ENCODE data around the gene CATSPERB.

The CATSPERB gene

GRCh38 chr14:91723501-91723900, 8.4 kb downstream of the CATSPERB start:
- no peaks in the 10 kb centered on the region for H3K27me3 ChIP-seq
- no peak overlapping the region for H3K4me3 ChIP-seq
- no peak overlapping the region for H3K27ac ChIP-seq
- no peak for TF ChIP-seq Cebpa-rat (IDR thresholded peaks at IDR 0.05)
- no peak overlapping the region for H3K9ac ChIP-seq
- peak overlapping the region in 2 of 11 experiments; percentile 10 to 22; a peak in 2 of 22 replicates for H3K4me2 ChIP-seq
- no peaks in the 10 kb centered on the region for H4K20me1 ChIP-seq
- no peaks in the 10 kb centered on the region for H3K36me3 ChIP-seq
- H3K4me1 ChIP-seq = peaks cover 0 to 6% (median 0%) of the 10 kb centered on the region in 10 experiments; a peak in 2 of 20 replicates
- H3K9me3 ChIP-seq (replicated peaks in 1 of 11) = no peaks in the 10 kb centered on the region

GRCh38 chr14:91722386-91722785, 9.5 kb downstream of the CATSPERB start:
- H3K9me3 ChIP-seq (replicated peaks in 1 of 11) = no peaks in the 10 kb centered on the region
- no peak overlapping the region for H3K4me2 ChIP-seq
- no peak overlapping the region for H3K27ac ChIP-seq
- no peak overlapping the region for H3K4me3 ChIP-seq
- H3K27me3 ChIP-seq = no peaks in the 10 kb centered on the region
- peaks cover 0 to 6% (median 0%) of the 10 kb centered on the region in 10 experiments; a peak in 2 of 20 replicates for H3K4me1 ChIP-seq
- H4K20me1 ChIP-seq = no peaks in the 10 kb centered on the region
- no peak overlapping the region for H3K9ac ChIP-seq
- no peaks in the 10 kb centered on the region for H3K36me3 ChIP-seq
- TF ChIP-seq Cebpa-rat (IDR thresholded peaks at IDR 0.05) = no peak

DNA sequence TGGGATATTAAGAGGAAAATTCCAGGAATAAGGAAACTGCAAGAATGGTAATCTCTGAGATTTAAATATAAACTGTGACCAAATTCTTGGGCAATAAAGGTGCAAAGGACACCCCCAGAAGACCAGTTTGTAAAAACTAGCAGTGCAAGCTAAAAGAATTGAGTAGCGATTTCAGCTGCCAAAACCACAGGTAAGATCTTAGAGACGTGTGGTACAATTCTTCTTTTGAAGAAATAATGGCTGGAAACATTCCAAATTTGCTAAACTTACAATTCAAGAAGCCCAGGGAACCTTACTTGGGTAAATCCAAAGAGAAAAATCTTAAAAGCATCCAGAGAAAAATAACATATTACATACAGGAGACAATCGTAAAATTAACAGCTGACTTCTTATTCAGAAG, 12.0 kb downstream of the CATSPERB start:
- TF ChIP-seq Cebpa-rat (IDR thresholded peaks at IDR 0.05) = no peak
- Histone ChIP-seq H4K20me1 (no peaks in the 10 kb centered on the region), H3K4me3 (no peak overlapping the region), H3K27me3 (no peaks in the 10 kb centered on the region), H3K36me3 (no peaks in the 10 kb centered on the region), H3K9me3 (replicated peaks in 1 of 11) (no peaks in the 10 kb centered on the region), H3K4me1 (peaks cover 0 to 6% (median 0%) of the 10 kb centered on the region in 10 experiments; a peak in 2 of 20 replicates), H3K27ac (no peak overlapping the region), H3K4me2 (no peak overlapping the region), H3K9ac (no peak overlapping the region)

DNA sequence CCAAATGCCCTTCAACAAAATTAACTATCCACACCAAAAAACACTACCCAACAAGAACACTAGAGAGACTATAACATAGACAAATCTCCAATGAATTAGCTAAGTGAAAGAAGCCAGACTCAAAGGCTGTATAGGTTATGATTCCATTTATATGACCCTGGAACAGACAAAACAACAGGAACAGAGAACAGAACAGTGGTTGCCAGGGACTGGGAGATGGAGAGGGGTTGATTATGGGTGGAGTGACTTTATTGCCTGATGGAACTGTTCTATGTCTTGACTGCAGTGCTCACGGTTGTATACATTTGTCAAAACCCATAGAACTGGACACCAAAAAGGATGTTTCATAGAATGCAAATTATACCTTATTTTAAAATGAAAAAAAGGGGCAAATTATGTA, 14.9 kb downstream of the CATSPERB start:
- no peaks in the 10 kb centered on the region for H3K36me3 ChIP-seq
- no peaks in the 10 kb centered on the region for H3K9me3 ChIP-seq (replicated peaks in 1 of 11)
- no peaks in the 10 kb centered on the region for H4K20me1 ChIP-seq
- no peaks in the 10 kb centered on the region for H3K4me1 ChIP-seq
- H3K4me3 ChIP-seq = no peak overlapping the region
- no peaks in the 10 kb centered on the region for H3K27me3 ChIP-seq
- no peak overlapping the region for H3K9ac ChIP-seq
- no peak overlapping the region for H3K27ac ChIP-seq
- H3K4me2 ChIP-seq = no peak overlapping the region
- TF ChIP-seq Cebpa-rat (IDR thresholded peaks at IDR 0.05) = no peak

DNA sequence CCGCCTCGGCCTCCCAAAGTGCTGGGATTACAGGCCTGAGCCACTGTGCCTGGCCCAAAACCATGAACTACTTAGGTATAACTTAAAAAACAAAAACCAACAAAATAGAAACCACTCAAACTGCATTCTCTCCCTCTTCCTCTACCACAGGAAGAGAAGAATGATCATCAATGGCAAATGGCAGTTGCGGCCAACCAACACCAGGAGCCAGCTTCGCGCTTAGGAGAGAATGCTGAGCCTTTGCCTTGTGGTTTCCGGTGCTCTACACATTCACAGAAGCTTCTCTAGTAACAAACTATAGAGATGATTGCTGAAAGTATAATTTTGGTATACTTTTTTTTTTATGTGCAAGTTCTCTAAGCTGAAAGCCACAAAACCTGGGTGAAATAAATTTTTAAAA, 17.1 kb downstream of the CATSPERB start:
- H3K4me2 ChIP-seq = peak overlapping the region in 2 of 11 experiments; percentile 6 to 26; a peak in 2 of 22 replicates
- H4K20me1 ChIP-seq = no peaks in the 10 kb centered on the region
- TF ChIP-seq Cebpa-rat (IDR thresholded peaks at IDR 0.05) = no peak
- H3K4me3 ChIP-seq = no peak overlapping the region
- no peaks in the 10 kb centered on the region for H3K27me3 ChIP-seq
- H3K27ac ChIP-seq = no peak overlapping the region
- no peak overlapping the region for H3K9ac ChIP-seq
- no peaks in the 10 kb centered on the region for H3K36me3 ChIP-seq
- peaks cover 0 to under 1% (median 0%) of the 10 kb centered on the region in 11 experiments; a peak in 2 of 22 replicates for H3K9me3 ChIP-seq (replicated peaks in 1 of 11)
- no peaks in the 10 kb centered on the region for H3K4me1 ChIP-seq

- 0 out of 22 replicates have a peak, but pooled peaks cover 0 to 5% (median 0%) of the 10 kb centered on the region in 11 experiments for H3K36me3 ChIP-seq
- no peaks in the 10 kb centered on the region for H4K20me1 ChIP-seq
- peaks cover 9 to 19% (median 15%) of the 10 kb centered on the region in 11 experiments for H3K9me3 ChIP-seq (replicated peaks in 1 of 11)
- TF ChIP-seq Cebpa-rat (IDR thresholded peaks at IDR 0.05) = no peak
- H3K4me1 ChIP-seq = no peaks in the 10 kb centered on the region
- H3K27me3 ChIP-seq = no peaks in the 10 kb centered on the region
- no peak overlapping the region for H3K9ac ChIP-seq
- no peak overlapping the region for H3K4me2 ChIP-seq
- H3K4me3 ChIP-seq = 0 out of 20 replicates have a peak overlapping the region, but pooled peaks of 1 of the 10 experiments have one; percentile 10
- H3K27ac ChIP-seq = no peak overlapping the region
These were observed 23.1 kb downstream of the CATSPERB start for GRCh38 chr14:91708795-91709194.

DNA sequence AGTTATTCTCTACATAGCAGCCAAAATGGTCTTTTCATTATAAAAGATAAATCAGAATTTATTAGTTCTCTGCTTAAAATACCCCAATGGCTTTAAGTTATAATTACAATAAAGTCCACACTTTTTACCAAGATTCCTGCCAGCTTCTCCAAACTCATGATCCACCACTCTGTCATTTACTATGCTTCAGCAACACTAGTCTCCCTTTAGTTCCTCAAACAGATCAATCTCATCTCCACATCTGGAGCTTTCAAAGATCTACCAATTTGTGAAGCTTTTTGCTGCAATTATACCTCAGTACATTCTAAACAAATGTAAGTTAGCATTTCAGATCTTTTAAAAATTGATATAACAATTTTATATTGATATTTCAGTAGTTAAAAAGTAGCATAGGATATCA, 24.9 kb downstream of the CATSPERB start:
- Histone ChIP-seq H3K4me2 (no peak overlapping the region), H3K4me3 (no peak overlapping the region), H4K20me1 (no peaks in the 10 kb centered on the region), H3K27me3 (no peaks in the 10 kb centered on the region), H3K9me3 (replicated peaks in 1 of 11) (peaks cover 9 to 19% (median 15%) of the 10 kb centered on the region in 11 experiments), H3K27ac (no peak overlapping the region), H3K36me3 (0 out of 22 replicates have a peak, but pooled peaks cover 0 to 5% (median 0%) of the 10 kb centered on the region in 11 experiments), H3K9ac (no peak overlapping the region), H3K4me1 (no peaks in the 10 kb centered on the region)
- no peak for TF ChIP-seq Cebpa-rat (IDR thresholded peaks at IDR 0.05)

DNA sequence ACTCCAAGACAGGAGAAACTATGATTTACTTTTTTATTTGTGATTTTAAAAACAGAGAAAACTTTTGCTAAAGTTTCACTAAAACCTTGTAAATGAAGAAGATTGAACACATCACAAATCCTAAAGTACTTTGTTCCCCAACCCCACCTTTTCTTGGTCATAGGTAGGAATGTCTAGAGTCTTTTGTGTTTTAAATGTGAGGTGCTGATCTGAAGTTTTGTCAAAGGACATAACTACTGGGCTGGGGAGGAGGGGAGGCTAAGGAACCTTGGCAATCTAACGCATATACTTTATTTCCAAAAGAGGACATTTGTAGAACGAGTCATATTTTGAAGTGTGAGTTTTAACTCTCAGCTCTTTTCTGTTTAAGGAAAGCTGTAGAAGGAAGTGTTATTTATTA, 37.2 kb downstream of the CATSPERB start:
- H3K9ac ChIP-seq = no peak overlapping the region

GRCh38 chr14:91693346-91693745, 38.5 kb downstream of the CATSPERB start:
- TF ChIP-seq Cebpa-rat (IDR thresholded peaks at IDR 0.05) = no peak
- Histone ChIP-seq H3K27me3 (no peaks in the 10 kb centered on the region), H3K9me3 (replicated peaks in 1 of 11) (peaks cover 21 to 36% (median 29%) of the 10 kb centered on the region in 11 experiments), H3K27ac (no peak overlapping the region), H3K36me3 (no peaks in the 10 kb centered on the region; a peak in 2 of 22 replicates), H3K4me2 (peak overlapping the region in 4 of 11 experiments; percentile 17 to 62 (median 39); a peak in 5 of 22 replicates), H3K4me1 (peaks cover 0 to 11% (median 0%) of the 10 kb centered on the region in 10 experiments; a peak in 6 of 20 replicates), H3K4me3 (no peak overlapping the region), H3K9ac (no peak overlapping the region), H4K20me1 (no peaks in the 10 kb centered on the region)

More for the DNA sequence above, 37.2 kb downstream of the CATSPERB start:
- H3K27me3 ChIP-seq = no peaks in the 10 kb centered on the region
- H4K20me1 ChIP-seq = no peaks in the 10 kb centered on the region
- H3K27ac ChIP-seq = no peak overlapping the region
- H3K36me3 ChIP-seq = no peaks in the 10 kb centered on the region; a peak in 2 of 22 replicates
- no peak for TF ChIP-seq Cebpa-rat (IDR thresholded peaks at IDR 0.05)
- H3K9me3 ChIP-seq (replicated peaks in 1 of 11) = peaks cover 24 to 36% (median 30%) of the 10 kb centered on the region in 11 experiments
- no peak overlapping the region for H3K4me3 ChIP-seq
- no peak overlapping the region for H3K4me2 ChIP-seq
- peaks cover 0 to 11% (median 0%) of the 10 kb centered on the region in 10 experiments; a peak in 6 of 20 replicates for H3K4me1 ChIP-seq

DNA sequence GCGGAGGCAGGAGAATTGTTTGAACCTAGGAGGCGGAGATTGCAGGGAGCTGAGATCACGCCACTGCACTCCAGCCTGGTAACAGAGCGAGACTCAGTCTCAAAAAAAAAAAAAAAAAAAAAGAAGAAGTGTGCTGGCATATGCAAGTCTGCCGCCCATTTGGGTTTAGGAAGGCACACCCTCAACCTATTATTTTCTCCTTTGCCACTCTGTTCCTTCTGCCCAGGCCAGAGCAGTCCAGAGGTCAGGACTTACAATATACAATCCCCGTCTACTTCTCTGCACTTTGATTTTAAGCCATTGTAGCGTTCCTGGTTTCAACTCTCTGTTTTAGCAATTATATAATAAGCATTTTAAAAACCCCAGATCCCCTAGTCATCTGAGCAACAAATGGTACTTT, 39.8 kb downstream of the CATSPERB start:
- Histone ChIP-seq H3K27ac (no peak overlapping the region), H3K4me1 (peaks cover 0 to 11% (median 0%) of the 10 kb centered on the region in 10 experiments; a peak in 6 of 20 replicates), H4K20me1 (no peaks in the 10 kb centered on the region), H3K4me2 (no peak overlapping the region), H3K4me3 (no peak overlapping the region), H3K9ac (no peak overlapping the region), H3K9me3 (replicated peaks in 1 of 11) (peaks cover 15 to 26% (median 21%) of the 10 kb centered on the region in 11 experiments), H3K36me3 (no peaks in the 10 kb centered on the region; a peak in 2 of 22 replicates), H3K27me3 (no peaks in the 10 kb centered on the region)
- TF ChIP-seq Cebpa-rat (IDR thresholded peaks at IDR 0.05) = no peak
